Islet of Langerhans (tissue), 1 donor: ENCODE measurements around the gene CENPO.
"Not testable (repeated sequence)": the region's sequence is repeated elsewhere in the genome, so short reads cannot be mapped to it uniquely, and the experiment has no call there.

ENCODE experiments used
- FAIRE-seq: peaks from one replicate; lab custom pipeline; 2011; peaks lifted over from hg19 to GRCh38; lab: Jason Lieb, UNC

Gene CENPO

DNA sequence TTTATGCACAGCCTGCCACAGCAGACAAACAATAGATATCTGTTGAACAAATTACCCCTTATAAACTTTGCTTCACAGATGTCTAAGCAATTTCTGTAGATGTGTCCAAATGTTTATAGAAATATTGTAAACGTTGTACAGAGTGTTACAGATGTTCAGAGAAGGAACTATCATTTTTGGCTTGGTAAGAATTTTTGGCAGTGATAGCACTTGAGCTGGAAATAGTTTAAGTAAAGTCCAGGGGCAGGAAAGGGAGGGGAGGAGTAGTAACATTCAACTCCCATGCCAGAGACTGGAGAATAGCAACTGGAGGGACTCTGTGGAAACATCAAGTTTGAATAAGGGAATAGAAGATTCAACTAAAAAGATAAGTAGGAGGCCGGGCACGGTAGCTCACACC lies 4.4 kb upstream of the CENPO start:
- FAIRE-seq, result no peak

DNA sequence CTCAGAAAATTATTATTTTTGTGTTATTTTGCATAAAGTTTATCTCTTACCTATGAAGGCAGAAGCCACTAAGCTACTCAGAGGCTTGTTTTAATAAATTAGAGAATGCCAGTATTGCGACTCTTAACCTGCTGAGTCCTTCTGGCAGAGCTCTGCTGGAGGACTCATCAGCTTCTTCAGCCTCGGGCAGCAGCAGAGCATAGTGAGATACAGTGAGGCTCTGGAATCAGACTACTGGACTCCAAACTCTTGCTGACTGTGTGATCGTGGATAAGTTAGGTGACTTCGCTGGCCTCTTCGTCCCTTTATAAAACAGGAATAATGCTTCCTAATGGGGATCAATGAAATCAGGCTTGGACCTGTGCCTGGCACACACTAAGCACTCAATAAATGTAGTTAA lies 1.8 kb upstream of the CENPO start:
- FAIRE-seq, result no peak

DNA sequence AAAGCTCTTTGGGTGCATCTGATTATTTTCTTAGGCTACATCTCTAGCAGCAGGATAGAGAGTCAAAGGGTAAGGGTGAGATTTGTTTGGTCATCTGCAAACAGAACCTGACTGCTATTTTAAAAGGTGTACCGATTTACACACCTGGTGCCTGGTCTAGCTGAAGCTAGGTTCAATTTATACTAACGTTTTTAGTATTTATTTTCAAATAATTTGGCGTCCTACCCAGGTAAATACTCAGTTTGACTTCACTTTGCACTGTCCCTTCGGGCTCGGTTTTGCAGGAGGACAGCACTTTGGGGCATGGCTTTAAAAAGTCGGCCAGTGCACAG lies 717 bp upstream of the CENPO start:
- no peak for FAIRE-seq

DNA sequence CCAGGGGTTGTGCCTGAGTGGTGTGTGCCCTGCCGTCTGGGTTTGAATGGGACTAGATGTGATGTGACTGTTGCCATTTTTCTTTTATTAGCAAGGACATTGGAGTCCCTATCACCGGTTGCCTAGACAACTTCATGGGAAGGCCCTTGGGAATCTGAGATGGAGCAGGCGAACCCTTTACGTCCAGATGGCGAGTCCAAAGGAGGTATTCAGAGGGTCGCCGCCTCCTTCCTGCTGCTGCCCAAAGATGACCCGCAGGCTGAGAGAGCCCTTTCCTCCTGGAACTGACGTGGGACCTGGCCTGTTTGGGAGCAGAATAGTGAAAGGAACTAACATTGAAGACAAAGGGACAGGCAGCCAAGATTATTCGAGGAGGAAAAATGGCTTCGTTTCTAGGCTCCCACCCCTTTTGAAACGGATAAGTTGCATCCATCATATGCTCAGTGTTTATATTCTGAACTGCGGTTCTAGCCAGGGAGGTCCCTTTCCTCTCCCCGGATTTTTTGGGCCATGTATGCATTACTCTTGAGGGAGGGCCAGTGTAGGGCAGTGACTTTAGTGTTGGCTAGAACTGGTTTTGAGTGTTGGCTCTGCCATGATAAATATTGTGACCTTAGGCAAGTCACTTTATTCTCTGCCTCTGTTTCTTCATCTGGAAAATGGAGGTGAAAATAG lies 673 bp downstream of the CENPO start:
- no peak for FAIRE-seq

DNA sequence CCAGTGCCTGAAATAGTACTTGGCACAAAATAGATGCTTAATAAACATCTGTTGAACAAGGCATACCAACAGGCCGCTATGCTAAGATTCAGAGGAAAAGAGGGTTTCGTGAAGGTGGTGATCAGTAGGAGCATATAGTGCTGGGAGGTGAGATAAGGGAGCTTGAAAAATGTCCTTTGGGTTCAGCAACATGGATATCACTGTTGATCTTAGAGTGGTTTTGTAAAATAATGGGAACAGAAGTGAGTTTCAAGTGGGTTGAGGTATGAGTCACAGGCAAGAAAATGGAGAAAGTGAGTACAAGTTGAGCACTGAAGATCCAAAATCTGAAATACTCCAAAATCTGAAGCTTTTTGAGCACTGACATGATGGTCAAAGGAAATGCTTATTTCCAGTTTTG lies 4.4 kb downstream of the CENPO start:
- FAIRE-seq, result no peak

DNA sequence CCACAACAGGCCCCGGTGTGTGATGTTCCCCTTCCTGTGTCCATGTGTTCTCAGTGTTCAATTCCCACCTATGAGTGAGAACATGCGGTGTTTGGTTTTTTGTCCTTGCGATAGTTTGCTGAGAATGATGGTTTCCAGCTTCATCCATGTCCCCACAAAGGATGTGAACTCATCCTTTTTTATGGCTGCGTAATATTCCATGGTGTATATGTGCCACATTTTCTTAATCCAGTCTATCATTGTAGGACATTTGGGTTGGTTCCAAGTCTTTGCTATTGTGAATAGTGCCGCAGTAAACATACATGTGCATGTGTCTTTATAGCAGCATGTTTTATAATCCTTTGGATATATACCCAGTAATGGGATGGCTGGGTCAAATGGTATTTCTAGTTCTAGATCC lies 7.3 kb downstream of the CENPO start:
- not testable (repeated sequence) for FAIRE-seq

DNA sequence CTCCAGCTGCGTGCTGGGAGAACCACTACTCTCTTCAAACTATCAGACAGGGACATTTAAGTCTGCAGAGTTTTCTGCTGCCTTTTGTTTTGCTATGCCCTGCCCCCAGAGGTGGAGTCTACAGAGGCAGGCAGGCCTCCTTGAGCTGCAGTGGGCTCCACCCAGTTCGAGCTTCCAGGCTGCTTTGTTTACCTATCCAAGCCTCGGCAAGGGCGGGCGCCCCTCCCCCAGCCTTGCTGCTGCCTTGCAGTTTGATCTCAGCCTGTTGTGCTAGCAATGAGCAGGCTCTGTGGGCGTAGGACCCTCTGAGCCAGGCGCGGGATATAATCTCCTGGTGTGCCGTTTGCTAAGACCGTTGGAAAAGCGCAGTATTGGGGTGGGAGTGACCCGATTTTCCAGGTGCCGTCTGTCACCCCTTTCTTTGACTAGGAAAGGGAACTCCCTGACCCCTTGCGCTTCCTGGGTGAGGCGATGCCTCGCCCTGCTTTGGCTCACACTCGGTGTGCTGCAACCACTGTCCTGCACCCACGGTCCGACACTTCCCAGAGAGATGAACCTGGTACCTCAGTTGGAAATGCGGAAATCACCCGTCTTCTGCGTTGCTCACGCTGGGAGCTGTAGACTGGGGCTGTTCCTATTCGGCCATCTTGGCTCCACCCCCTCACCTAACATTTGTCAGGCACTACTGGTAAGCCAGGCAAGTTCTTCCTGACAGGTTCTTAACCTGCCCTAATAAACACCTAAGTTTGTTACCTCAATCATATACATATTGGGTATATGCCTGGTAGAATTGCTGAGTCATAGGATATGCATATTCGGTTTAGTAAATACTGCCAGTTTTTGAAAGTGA lies 12.8 kb downstream of the CENPO start:
- FAIRE-seq, result not testable (repeated sequence)

DNA sequence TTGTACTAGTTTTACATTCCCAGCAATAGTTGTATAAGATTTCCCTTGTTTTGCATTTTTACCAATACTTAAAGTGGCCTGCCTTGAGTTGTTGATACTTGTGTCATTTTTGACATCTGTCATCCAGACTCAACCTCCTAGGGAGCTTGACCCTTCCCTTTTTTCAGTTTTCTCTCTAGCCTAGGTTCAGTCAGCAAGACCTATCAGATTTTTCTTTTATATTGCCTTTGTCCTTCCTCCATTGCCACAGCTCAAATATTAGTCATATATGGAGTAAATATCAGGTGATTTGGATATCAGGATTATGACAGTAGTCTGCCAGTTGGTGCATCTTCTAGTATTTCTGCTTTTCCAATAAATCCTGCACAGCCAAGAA lies 13.4 kb downstream of the CENPO start:
- FAIRE-seq, result no peak

DNA sequence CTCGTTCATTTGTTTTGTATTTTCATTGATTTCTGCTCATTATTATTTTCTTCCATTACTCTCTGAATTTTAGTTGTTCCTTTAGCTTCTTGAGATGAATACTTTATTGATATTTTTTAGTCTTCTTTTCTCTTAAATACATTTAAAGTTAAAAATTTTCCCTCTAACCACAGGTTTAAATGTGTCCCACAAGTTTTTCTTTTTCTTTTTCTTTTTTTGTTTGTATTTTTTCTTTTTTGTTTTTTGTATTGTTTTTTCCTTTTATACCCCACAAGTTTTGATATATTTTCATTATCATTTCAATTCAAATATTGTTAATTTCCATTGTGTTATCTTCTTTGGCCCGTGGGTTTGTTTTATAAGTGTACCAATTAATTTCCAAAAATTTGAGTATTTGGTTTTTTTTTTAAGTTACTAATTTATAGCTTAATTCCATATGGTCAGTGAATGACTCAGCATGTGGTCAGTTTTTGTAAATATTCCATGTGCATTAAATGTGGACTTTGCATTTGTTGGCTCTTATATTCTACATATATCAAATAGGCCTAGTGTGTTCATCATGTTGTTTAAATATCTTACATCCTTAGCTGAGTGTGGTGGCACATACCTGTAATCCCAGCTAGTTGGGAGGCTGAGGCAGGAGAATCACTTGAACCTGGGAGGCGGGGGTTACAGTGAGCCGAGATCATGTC lies 16.2 kb downstream of the CENPO start:
- no peak for FAIRE-seq

DNA sequence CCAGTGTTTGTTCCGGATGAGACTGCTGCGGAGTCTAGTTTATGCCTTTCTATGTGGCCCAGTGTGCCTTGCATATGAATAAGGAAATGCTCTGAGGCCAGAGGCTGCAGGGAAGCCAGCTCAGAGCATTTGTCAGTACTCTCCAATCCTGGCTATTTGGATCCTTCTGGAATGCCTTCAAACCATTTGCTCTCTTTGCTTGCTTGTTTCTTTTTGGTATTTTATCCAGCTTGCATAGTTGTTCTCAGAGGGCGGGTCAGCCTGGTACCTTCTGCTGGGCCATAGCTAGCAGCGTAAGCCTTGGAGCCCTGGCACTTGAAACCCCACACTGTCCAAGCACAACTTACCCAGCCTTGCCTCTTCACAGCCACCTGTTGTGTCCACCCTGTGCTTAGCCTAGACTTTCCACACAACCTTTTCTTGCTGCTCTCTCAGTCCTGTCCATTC lies 20.5 kb downstream of the CENPO start:
- no peak for FAIRE-seq

DNA sequence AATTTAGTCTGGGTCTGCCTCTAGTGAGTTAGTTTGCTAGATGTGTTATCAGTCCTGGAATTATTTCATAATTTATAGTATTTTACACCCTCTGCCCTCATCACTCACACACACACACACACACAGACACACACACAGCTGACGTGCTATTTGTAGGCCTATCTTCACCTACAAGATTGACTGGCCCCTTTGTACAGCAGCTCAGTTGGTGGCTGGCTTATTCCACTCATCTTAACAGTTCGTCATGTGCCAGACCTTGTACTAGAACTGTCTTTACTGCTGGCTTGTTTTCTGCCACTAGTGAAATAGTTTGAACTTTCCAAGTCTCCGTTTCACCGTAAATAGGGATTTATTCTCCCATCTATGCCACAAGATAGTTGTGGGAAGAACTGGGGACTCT lies 21.3 kb downstream of the CENPO start:
- FAIRE-seq, result no peak

DNA sequence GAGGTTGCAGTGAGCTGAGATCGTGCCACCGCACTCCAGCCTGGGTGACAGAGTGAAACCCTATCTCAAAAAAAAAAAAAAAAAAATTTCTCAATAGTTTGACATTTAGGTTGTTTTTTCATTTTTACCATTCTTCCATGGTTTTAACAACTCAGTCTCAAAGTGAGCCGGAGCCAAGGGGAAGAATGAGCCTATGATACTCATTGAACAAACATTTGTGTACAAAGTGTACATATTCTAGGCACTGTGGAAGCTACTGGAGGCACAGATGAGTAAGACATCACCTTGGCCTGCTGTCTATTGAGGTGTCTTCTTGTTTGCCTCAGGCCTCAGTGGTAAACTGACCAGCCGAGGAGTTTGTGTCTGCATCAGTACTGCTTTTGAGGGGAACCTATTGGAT lies 21.9 kb downstream of the CENPO start:
- FAIRE-seq, result no peak

DNA sequence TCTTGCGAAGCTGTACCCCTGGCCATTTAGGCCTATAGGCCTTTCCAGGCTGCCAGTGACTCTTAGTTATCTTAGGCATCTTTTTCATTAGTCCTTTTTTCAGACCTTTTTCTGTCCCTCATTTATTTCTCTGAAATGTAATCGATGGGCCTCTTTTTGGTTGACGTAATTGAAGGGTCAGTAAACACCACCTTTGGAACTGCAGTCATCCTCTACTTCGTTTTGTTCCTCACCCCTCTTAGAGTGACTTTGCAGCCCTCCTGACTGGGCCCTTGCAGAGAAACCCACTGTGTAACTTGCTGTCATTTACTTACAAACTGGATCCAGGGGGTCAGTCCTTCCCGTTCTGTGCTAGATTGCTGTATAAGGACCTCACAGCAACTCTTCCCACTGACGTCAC lies 23.2 kb downstream of the CENPO start:
- no peak for FAIRE-seq

DNA sequence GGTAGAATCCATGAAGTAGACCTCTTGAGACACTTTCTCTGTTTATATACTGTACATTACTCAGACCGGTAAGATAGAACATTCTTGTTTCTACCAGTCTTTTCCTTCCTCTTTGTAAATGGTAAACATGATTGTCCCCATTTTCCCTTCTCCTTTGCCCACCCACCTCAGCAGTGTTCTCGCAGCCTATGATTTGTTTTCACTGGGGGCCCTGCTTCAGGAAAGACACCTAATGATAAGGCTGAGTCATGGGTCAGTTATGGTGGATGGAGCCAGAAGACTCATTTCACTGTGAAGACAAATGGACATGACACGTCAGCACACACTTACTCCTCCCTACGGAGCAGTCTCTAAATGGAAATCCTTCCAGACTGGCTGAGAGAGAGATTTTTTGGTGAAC lies 23.7 kb downstream of the CENPO start:
- FAIRE-seq, result no peak

DNA sequence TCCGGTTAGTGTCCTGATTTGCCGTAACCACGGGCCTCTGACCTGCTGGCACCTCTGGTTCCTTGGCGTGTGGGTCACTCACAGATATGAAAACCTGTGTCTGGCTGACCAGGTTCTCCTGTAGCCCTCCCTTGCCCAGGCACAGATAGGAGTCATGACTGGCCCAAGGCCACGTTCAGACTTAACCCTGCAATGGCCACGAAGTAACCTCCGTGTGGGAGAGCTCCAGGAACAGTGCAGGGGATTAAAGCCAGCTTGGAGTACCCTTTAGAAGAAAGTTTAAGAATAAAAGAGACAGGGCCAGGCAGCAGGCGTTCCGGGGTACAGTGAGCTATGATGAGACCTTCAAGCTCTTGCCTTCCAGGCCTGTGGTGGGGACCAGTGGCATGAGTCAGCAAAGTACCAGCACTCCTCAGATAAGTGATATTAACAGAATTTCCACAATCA lies 25.5 kb downstream of the CENPO start:
- no peak for FAIRE-seq

DNA sequence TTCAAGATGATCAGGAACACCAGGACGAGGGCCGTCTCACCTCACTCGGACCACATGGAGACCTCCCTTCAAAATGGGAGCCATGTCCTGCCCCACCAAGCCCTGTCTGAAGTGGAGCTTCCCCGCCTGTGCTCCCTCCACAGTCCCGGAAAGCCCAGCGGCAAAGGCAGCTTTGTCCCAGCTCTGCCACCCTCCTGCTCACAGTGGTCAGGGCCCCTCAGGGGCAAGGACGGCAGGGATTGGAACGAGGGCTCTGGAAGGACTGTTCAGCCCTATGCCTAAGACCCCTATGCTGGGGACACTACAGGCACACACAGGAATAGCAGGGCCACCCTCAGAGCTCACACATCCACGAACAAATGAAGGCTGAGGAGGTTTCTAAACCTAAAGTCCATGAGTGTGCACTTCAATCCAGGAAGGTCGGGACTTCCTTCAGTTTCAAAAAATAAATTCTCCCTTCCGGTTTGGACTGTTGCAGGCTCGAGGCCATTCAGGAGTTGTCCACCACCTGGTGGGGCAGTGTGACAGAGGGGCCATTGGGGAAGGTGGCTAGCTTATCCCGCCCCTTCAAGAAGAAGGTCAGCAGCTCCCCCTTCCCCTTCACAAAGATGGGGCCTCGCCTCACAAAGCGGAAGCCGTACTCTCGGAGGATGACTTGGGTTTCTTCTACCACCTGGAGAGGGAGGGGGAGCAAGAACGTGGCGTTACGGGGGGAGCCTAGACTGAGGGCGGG lies 26.4 kb downstream of the CENPO start:
- FAIRE-seq, result no peak

DNA sequence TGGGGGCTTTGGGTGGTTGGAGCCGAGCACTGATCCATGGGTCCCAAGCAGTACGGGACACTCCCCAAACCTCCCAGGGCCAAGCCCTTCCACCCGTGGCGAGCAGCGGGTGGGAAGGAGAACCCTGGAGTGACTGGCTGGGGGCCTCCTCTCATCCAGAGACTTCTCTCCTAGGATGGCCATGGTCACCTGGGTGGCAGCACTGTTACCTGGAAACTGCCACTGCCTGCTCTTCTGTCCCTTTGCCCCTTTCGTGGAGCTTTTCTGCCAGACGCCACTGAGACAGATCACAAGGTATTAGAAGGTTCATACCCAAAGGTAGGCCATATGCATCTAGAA lies 26.9 kb downstream of the CENPO start:
- no peak for FAIRE-seq

DNA sequence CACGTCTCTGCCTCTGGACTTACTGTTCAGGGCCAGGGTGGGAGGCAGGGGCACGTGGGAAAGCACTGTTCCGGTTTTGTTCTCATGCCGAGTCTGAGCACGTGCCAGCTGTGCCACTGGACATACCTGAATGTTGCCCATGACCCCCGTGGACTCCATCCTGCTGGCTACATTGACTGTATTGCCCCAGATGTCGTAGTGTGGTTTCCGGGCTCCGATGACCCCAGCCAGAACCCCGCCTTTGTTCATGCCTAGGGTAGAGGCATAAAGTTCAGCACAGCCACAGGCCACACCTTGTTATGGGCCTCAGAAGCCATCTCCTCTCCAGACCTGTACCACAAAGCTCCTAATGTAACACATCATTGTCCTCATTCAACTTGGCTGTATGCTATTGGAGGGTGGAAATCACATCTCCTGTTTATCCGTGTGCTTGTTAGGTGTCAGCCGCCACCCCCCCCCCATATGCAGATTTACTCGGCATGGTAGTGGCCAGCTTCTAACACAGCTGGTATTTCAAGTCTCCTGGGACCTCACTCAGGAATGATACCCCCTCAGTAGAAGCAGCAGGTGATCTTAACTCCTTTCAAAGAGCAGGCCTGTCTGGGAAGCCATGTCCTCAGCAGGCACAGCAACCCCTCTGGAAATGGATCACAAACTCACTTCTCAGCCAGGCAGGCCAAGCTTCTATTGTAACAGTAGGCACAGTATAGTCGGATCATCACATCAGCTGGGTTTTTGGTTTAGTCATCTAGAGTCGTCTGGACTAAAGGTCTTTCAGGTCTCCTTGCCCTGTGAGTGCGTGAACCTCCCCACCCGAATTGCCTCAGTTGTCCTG lies 27.6 kb downstream of the CENPO start:
- no peak for FAIRE-seq

DNA sequence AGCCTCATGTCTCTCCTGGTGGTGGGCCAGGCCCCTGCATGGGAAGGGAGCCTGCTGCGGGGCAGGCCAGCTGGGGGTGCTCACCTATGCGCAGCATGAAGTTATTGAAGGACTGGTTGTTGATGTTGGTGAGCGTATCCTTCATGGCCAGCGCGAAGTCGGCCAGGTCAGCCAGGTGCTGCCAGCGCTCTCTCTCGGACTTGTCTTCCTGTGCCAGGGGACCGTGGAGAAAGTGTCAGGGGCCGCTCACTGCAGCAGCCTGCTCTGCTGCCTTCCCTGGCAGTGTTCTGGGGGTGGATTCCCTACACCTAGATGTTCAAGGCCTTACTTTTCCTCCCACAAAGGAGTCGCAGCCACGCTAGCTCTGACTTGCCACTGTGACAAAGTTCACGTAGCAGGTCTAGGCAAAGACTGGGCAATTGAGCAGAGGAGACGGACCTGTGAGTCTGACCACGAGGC lies 28.2 kb downstream of the CENPO start:
- FAIRE-seq, result no peak

DNA sequence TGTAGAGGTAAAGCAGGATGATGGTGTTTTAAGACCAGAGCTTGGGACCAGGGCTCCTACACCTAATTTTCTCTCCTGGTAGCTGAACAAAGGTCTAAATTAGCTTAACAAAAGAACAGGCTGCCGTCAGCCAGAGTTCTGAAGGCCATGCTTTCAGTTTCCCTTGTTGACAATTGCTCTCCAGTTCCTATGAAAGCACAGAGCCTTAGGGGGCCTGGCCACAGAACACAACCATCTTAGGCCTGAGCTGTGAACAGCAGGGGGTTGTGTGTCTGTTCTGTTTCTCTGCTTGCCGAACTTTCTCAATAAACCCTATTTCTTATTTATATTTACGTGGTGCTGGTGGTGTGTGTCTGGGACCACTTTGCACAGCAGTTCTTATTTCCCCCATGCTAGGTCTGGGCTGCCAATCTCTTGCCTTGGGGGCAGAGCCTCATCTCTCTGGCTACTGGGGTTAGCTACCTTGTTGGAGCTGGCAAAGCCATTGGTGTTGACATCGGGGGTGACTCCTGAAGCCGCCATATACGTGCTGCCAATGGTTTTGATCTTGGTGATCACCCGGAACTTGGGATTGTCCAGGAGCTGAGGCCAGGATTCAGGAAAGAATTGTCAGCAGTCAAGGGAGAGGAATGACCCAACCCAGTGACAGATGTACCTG lies 29.0 kb downstream of the CENPO start:
- no peak for FAIRE-seq

DNA sequence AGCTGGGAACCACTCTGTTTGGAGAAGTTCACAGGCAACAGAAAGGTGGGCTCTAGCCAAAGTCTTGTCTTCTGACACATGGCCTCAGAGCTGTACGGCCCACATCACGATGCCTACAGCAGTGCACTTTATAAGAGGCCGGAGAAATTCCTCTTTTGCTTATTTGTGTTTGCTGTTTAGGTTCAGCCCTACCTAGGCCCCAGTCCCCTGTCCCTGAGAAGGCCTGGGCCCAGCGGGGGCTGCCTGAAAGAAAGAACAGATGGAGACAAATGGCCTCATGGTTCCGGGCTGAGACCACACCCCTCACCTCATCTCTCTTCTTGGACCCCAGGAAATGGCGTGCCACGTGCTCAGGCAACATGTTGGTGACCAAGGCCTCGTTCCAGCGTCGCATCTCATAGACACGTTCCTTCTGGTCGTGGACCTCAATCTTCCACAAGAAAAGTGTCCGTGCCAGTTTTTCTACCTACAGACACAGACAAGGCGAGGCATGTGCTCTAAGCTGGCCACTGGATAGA lies 30.9 kb downstream of the CENPO start:
- no peak for FAIRE-seq
